ENCODE data around the gene PLIN1.

GRCh38 chr15:89647191-89647851, 31.8 kb downstream of the PLIN1 start:
- TF ChIP-seq POLR2A (IDR thresholded peaks at IDR 0.05) (no peak), CTCF (IDR thresholded peaks at IDR 0.05) (peak; percentile 80 to 90 (median 88)), POLR2AphosphoS5 (IDR thresholded peaks at IDR 0.05) (no peak), EP300 (IDR thresholded peaks at IDR 0.05; ENCODE audit: low read depth) (no peak)

All from transverse colon (tissue), 4 donors.